Body of pancreas (tissue), 4 donors: ENCODE data around the gene TPK1.

Experiments used
- POLR2A ChIP-seq, 3 donors: fragments of 450-650 bp; IDR thresholded peaks; one replicate each; pipeline ENCODE4 v1.6.1; 2016; ENCODE audit warnings: antibody characterized with exemption in 3 of 3, mild to moderate bottlenecking in 2 of 3
- TF ChIP-seq, protein P1 (sequence below), 7 experiments: fragments of 450-650 bp in 4 of 7; fragments of 200-600 bp in 3 of 7; sonication (generic) in 3 of 7; IDR thresholded peaks; one replicate each; pipeline ENCODE4 v1.5.1; 2016 to 2019; ENCODE audit warnings: antibody characterized with exemption in 7 of 7

DNA sequence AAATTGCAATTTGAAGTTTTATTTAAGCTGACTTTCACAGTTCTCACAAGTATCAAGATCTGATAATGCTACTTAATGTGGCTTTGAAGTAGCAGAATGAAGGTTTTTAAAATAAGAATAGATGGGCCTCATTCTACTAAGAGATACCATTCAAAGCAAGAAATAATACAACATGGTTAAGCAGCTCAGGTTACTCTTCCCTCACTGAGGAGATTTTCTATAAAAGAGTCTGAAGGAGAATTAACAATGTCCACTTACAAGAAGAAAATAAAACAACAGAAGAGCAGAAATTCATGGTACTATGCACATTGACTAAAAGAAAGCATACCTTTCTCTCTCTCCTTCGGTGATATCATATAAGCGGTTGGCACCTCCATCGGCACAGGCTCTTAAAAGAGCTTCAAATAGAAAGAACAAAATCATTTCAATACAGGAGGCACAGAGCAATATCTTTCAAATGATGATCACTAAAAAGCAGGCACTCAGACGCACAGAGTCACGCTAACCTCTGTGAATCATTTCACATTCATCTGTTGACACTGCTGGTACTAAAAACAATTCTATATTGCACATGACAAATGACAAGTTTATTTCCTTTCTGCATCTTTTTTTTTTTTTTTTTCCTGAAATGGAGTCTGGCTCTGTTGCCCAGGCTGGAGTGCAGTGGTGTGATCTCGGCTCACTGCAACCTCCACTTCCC is 153.1 kb downstream of the TPK1 start:
- no peak for TF ChIP-seq POLR2A (IDR thresholded peaks at IDR 0.05)
- TF ChIP-seq, protein P1, sequence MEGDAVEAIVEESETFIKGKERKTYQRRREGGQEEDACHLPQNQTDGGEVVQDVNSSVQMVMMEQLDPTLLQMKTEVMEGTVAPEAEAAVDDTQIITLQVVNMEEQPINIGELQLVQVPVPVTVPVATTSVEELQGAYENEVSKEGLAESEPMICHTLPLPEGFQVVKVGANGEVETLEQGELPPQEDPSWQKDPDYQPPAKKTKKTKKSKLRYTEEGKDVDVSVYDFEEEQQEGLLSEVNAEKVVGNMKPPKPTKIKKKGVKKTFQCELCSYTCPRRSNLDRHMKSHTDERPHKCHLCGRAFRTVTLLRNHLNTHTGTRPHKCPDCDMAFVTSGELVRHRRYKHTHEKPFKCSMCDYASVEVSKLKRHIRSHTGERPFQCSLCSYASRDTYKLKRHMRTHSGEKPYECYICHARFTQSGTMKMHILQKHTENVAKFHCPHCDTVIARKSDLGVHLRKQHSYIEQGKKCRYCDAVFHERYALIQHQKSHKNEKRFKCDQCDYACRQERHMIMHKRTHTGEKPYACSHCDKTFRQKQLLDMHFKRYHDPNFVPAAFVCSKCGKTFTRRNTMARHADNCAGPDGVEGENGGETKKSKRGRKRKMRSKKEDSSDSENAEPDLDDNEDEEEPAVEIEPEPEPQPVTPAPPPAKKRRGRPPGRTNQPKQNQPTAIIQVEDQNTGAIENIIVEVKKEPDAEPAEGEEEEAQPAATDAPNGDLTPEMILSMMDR (IDR thresholded peaks at IDR 0.05) = no peak
